GM23248 (cell line): Measurements from ENCODE around the gene ANKUB1.

ENCODE experiments used
- EZH2 ChIP-seq: fragments of 200-600 bp; sonication (generic); IDR thresholded peaks from 2 replicates; pipeline ENCODE4 v1.6.1; 2018; ENCODE audit warnings: antibody characterized with exemption, mild to moderate bottlenecking; ENCODE audit not compliant: insufficient read depth, poor library complexity, severe bottlenecking
- EZH2phosphoT487 ChIP-seq: fragments of 200-600 bp; sonication (generic); IDR thresholded peaks from 2 replicates; pipeline ENCODE4 v1.6.1; 2018; ENCODE audit warnings: antibody characterized with exemption, moderate library complexity, mild to moderate bottlenecking, low read depth; ENCODE audit not compliant: insufficient read depth

- TF ChIP-seq EZH2 (no peak), EZH2phosphoT487 (no peak)
Measured at GRCh38 chr3:149810846-149811245, 18.5 kb upstream of the ANKUB1 start.
